Neutrophil (primary cell): ENCODE results near the gene MLPH.

Source experiments
- H3K27ac ChIP-seq: fragments of 200-600 bp; sonication (generic); 2 replicates; pipeline ENCODE4 v1.5.1; 2016; ENCODE audit warnings: mild to moderate bottlenecking, moderate library complexity
- H3K27me3 ChIP-seq: fragments of 200-600 bp; sonication (generic); 2 replicates; pipeline ENCODE4 v1.6.0; 2016; ENCODE audit warnings: mild to moderate bottlenecking
- H3K36me3 ChIP-seq: fragments of 200-600 bp; sonication (generic); 2 replicates; pipeline ENCODE4 v1.5.1; 2017
- H3K4me1 ChIP-seq, 2 experiments: fragments of 200-600 bp in 1 of 2; sonication (generic) in 1 of 2; 1 replicate in 1 of 2; 2 replicates in 1 of 2; pipeline versions ENCODE4 v1.5.1 to v1.6.1; 2013 to 2016; ENCODE audit warnings: low read depth in 1 of 2, low read length in 1 of 2, mild to moderate bottlenecking in 1 of 2, moderate library complexity in 1 of 2; ENCODE audit not compliant: control insufficient read depth in 1 of 2, insufficient read depth in 1 of 2
- H3K4me3 ChIP-seq, 2 experiments: fragments of 200-600 bp in 1 of 2; sonication (generic) in 1 of 2; 1 replicate in 1 of 2; 2 replicates in 1 of 2; pipeline ENCODE4 v1.5.1; 2013 to 2016; ENCODE audit warnings: low read depth in 1 of 2, low read length in 1 of 2, mild to moderate bottlenecking in 1 of 2, moderate library complexity in 1 of 2
- H3K9me3 ChIP-seq: fragments of 200-600 bp; sonication (generic); 2 replicates; pipeline ENCODE4 v1.5.1; 2016
- TF ChIP-seq, protein P1 (sequence below): fragments of 200-600 bp; sonication (generic); IDR thresholded peaks from 2 replicates; pipeline ENCODE4 v1.5.1; 2016; ENCODE audit warnings: antibody characterized with exemption

The MLPH gene

DNA sequence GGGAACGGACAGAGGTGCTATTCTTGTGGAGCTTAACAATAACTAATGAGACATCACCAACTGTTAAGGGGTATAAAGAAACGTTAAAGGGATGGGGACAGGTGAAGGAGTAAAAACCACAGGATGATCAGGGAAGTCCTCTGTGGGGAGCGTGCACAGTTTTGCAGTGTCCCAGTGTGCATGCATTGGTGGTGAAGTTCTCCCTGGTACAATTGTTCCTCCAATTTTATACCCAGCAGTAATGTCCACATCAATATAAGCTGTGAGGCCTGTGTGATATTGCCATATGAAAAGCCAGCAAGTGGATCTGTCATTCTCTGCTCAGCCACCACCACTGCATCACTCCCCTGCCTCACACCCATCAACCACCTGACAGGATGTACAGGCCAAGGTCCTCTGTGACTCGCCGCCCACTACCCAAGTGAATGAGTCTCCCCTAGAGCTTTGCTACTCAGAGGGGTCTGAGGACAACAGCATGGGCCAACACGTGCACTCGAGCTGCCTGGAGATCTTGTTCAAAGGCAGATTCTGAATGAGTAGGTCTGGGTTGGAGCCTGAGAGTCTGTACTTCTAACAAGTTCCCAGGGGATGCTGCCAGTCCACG lies 4.6 kb downstream of the MLPH start:
- Histone ChIP-seq H3K36me3 (no peaks in the 10 kb centered on the region), H3K27me3 (peaks cover 66% of the 10 kb centered on the region), H3K4me1 (no peaks in the 10 kb centered on the region), H3K9me3 (peaks cover 5% of the 10 kb centered on the region), H3K4me3 (no peak overlapping the region), H3K27ac (no peak overlapping the region)
- TF ChIP-seq, protein P1, sequence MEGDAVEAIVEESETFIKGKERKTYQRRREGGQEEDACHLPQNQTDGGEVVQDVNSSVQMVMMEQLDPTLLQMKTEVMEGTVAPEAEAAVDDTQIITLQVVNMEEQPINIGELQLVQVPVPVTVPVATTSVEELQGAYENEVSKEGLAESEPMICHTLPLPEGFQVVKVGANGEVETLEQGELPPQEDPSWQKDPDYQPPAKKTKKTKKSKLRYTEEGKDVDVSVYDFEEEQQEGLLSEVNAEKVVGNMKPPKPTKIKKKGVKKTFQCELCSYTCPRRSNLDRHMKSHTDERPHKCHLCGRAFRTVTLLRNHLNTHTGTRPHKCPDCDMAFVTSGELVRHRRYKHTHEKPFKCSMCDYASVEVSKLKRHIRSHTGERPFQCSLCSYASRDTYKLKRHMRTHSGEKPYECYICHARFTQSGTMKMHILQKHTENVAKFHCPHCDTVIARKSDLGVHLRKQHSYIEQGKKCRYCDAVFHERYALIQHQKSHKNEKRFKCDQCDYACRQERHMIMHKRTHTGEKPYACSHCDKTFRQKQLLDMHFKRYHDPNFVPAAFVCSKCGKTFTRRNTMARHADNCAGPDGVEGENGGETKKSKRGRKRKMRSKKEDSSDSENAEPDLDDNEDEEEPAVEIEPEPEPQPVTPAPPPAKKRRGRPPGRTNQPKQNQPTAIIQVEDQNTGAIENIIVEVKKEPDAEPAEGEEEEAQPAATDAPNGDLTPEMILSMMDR: no peak

GRCh38 chr2:237492137-237492890 lies 5.3 kb downstream of the MLPH start:
- Histone ChIP-seq H3K4me3 (no peak overlapping the region), H3K4me1 (no peaks in the 10 kb centered on the region), H3K27ac (no peak overlapping the region), H3K9me3 (peaks cover 5% of the 10 kb centered on the region), H3K27me3 (peaks cover 66% of the 10 kb centered on the region), H3K36me3 (no peaks in the 10 kb centered on the region)
- TF ChIP-seq, protein P1: no peak

DNA sequence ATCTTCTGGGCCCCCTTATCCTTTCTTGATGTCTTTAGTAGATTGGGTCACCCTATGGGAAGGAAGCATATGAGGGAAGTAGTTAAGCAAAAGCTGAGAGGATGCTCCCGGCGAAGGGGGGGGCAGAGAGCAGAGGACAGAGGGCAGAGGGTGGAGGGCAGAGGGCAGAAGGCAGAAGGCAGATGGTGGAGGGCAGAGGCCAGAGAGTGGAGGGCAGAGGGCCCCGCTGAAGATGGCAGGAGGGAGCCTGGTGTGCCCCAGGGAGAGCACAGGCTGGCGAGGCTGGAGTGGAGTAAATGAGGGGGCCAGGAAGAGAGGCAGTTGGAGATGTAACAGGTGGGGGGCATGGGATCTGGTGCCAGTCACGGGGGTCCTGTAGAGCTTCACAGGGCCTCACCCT lies 7.0 kb downstream of the MLPH start:
- H3K36me3 ChIP-seq: no peaks in the 10 kb centered on the region
- no peak overlapping the region for H3K27ac ChIP-seq
- TF ChIP-seq, protein P1: no peak

DNA sequence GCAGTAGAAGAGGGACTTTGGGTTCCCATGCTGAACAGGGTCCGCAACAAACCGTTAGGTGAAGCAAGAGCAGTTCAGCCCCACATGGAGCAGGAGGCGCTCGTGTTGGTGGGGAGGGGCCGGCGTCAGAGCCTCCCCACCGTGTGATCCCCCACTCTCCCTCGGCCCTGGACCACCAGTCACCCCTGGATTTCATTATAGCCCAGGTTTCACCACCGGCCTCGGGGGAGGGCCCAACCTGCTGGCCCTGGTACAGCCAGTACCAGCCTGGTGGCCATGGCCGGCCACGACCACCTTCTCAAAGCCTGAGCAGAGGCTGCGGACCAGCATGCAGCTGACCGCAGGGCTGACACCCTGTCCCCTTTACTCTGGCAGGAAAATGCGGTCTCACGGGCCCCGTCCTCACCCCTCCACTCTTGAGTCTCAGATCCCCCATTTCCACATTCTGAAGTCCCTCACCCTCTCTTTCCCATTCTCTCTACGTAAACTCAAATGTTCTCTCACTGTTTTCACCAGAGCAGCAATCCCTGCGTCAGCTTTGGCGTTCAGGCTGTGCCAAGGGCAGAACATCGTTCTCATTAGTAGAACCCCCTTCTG lies 8.6 kb downstream of the MLPH start:
- H3K36me3 ChIP-seq: no peaks in the 10 kb centered on the region
- no peak overlapping the region for H3K27ac ChIP-seq
- peaks cover 57% of the 10 kb centered on the region for H3K27me3 ChIP-seq
- no peak overlapping the region for H3K4me3 ChIP-seq
- H3K4me1 ChIP-seq: no peaks in the 10 kb centered on the region
- TF ChIP-seq, protein P1: no peak
- peaks cover 5% of the 10 kb centered on the region for H3K9me3 ChIP-seq

More for the DNA sequence above, 7.0 kb downstream of the MLPH start:
- H3K4me1 ChIP-seq: no peaks in the 10 kb centered on the region
- H3K9me3 ChIP-seq: peaks cover 5% of the 10 kb centered on the region
- H3K4me3 ChIP-seq: no peak overlapping the region
- H3K27me3 ChIP-seq: peaks cover 66% of the 10 kb centered on the region

- peaks cover 5% of the 10 kb centered on the region for H3K9me3 ChIP-seq
- no peaks in the 10 kb centered on the region for H3K4me1 ChIP-seq
- no peak overlapping the region for H3K27ac ChIP-seq
- no peak overlapping the region for H3K4me3 ChIP-seq
- peaks cover 58% of the 10 kb centered on the region for H3K27me3 ChIP-seq
- no peaks in the 10 kb centered on the region for H3K36me3 ChIP-seq
- TF ChIP-seq, protein P1: no peak
Measured at GRCh38 chr2:237496428-237496827, 9.4 kb downstream of the MLPH start.
